ENCODE data around the gene ELL. TPM values are rescaled to one million over a fixed set of nuclear protein-coding genes. Genes with fewer than 3 reads are reported as not detected.

ELL gene
- total and polyA plus RNA-seq, 4 experiments from 2014 or later, result 6.5 to 35.9 (median 25.8) TPM

GRCh38 chr19:18493440-18494266 lies 28.2 kb downstream of the ELL start:
- peaks cover 87% of the 10 kb centered on the region for H3K4me1 ChIP-seq (ENCODE audit: insufficient read depth, low read length)
- POLR2A ChIA-PET (ENCODE audit: partially characterized antibody), result interaction anchor here (0.5 to 6.8 kb wide), 6 partner anchors 12 to 206 kb away, joined by 3 to 61 read pairs (median 4); partner anchors contain the start of gene ELL
- H3K36me3 ChIP-seq (ENCODE audit: insufficient read depth, low read length), result no peaks in the 10 kb centered on the region
- CTCF ChIA-PET (ENCODE audit: partially characterized antibody), result interaction anchor here (0.8 to 14.1 kb wide), 6 partner anchors 11 to 96 kb away, joined by 3 to 131 read pairs (median 4); partner anchors contain the start of genes ELL and REX1BD
- Mint-ChIP-seq H3K27ac (peak overlapping the region; percentile 93 to 98 (median 96)), H3K36me3 (peaks cover 0 to 11% of the 10 kb centered on the region in 2 donors), H3K27me3 (no peaks in the 10 kb centered on the region), H3K4me3 (peak overlapping the region; percentile 48 to 85 (median 72)), H3K9me3 (no peaks in the 10 kb centered on the region), H3K4me1 (peaks cover 46 to 93% (median 71%) of the 10 kb centered on the region in 4 donors)
- peak overlapping the region; percentile 90 for H3K27ac ChIP-seq (ENCODE audit: low read depth, low read length)
- no peaks in the 10 kb centered on the region for H3K9me3 ChIP-seq (ENCODE audit: control insufficient read depth in 1 of 2, low read length in 2 of 2)
- peak overlapping the region in 1 of 2 donors; percentile 8 for H3K4me3 ChIP-seq (ENCODE audit: low read length in 2 of 2)
- DNase-seq, result no peak
- H3K27me3 ChIP-seq (ENCODE audit: insufficient read depth, low read length), result no peaks in the 10 kb centered on the region
- intact Hi-C loops (cut with micrococcal nuclease), result no loop called here

DNA sequence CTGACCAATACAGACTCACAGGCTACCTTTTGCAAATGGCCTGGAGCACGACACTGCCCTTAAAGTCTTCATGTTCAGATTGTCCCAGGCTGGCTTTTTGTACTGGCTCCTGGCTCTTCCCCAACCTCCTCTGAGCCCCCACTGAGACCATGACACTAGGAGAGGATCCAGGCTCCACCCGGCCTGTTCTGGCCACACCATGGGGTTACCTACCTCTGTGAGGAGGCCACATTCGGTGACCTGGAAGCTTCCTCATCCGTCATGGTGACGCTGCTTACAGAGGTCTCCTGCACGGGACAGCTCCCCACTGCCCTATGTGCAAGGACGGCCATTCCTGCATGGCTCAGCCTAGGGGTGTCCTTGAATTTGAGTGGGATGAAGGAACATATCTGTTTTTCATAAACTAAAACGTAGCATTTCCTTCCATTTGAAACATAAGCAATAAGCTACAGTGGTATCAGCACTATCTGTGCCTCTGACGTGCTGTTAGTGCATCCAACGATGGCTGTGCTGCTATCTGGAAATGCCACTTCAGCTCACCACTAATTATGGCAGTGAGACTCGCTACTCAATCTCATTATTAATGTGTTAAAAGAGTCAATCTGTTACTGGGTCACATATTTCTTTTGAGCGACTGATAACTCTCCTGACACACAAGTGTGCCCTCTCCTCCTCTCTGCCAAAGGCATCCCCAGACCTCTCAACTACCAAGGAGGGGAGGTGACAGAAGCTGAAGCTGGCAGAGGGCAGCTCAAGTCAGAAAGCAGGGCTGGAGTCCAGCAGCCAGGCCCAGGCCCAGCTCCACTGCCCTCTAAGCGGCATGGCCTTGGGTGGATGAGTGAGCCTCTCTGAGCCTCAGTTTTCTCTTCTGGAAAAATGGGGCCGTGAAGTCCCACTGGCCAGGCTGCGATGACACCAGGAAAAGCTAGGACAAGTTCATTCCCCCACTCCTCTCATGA lies 29.6 kb downstream of the ELL start:
- DNase-seq, result no peak
- Mint-ChIP-seq H3K27ac (peak overlapping the region in 6 of 7 donors; percentile 29 to 83 (median 66)), H3K4me3 (peak overlapping the region in 3 of 8 donors; percentile 9 to 57 (median 27)), H3K27me3 (no peaks in the 10 kb centered on the region), H3K4me1 (peaks cover 49 to 93% (median 74%) of the 10 kb centered on the region in 4 donors), H3K36me3 (peaks cover 0 to 11% of the 10 kb centered on the region in 2 donors), H3K9me3 (no peaks in the 10 kb centered on the region)
- Histone ChIP-seq H3K27me3 (ENCODE audit: insufficient read depth, low read length) (no peaks in the 10 kb centered on the region), H3K36me3 (ENCODE audit: insufficient read depth, low read length) (no peaks in the 10 kb centered on the region), H3K4me1 (ENCODE audit: insufficient read depth, low read length) (peaks cover 87% of the 10 kb centered on the region), H3K9me3 (ENCODE audit: control insufficient read depth in 1 of 2, low read length in 2 of 2) (no peaks in the 10 kb centered on the region), H3K4me3 (ENCODE audit: low read length in 2 of 2) (no peak overlapping the region), H3K27ac (ENCODE audit: low read depth, low read length) (no peak overlapping the region)
- ChIA-PET POLR2A (ENCODE audit: partially characterized antibody) (interaction anchor here (1.1 to 6.8 kb wide), 3 partner anchors 14 to 96 kb away, joined by 3 to 61 read pairs (median 26); partner anchors contain the start of gene ELL), CTCF (ENCODE audit: partially characterized antibody) (interaction anchor here (0.9 to 14.1 kb wide), 5 partner anchors 12 to 97 kb away, joined by 3 to 131 read pairs (median 3); partner anchors contain the start of gene ELL)
- intact Hi-C loops (cut with micrococcal nuclease), result no loop called here

- DNase-seq, result no peak
- intact Hi-C loops (cut with micrococcal nuclease), result no loop called here
- Histone ChIP-seq H3K9me3 (ENCODE audit: control insufficient read depth in 1 of 2, low read length in 2 of 2) (no peaks in the 10 kb centered on the region), H3K27ac (ENCODE audit: low read depth, low read length) (no peak overlapping the region), H3K27me3 (ENCODE audit: insufficient read depth, low read length) (no peaks in the 10 kb centered on the region), H3K36me3 (ENCODE audit: insufficient read depth, low read length) (no peaks in the 10 kb centered on the region), H3K4me1 (ENCODE audit: insufficient read depth, low read length) (peaks cover 87% of the 10 kb centered on the region), H3K4me3 (ENCODE audit: low read length in 2 of 2) (no peak overlapping the region)
- H3K36me3 Mint-ChIP-seq, result peaks cover 0 to 8% of the 10 kb centered on the region in 2 donors
- CTCF ChIA-PET (ENCODE audit: partially characterized antibody), result interaction anchor here (14.1 kb wide), 1 partner anchor 29 kb away, joined by 131 read pairs; the partner anchor contains the start of gene ELL
- peak overlapping the region in 1 of 8 donors; percentile 59 for H3K4me3 Mint-ChIP-seq
- no peaks in the 10 kb centered on the region for H3K9me3 Mint-ChIP-seq
- no peaks in the 10 kb centered on the region for H3K27me3 Mint-ChIP-seq
- peak overlapping the region in 6 of 7 donors; percentile 22 to 70 (median 44) for H3K27ac Mint-ChIP-seq
- POLR2A ChIA-PET (ENCODE audit: partially characterized antibody), result interaction anchor here (0.6 to 1.1 kb wide), 2 partner anchors 31 to 40 kb away, joined by 3 read pairs; partner anchors contain the start of gene ELL
- H3K4me1 Mint-ChIP-seq, result peaks cover 40 to 92% (median 70%) of the 10 kb centered on the region in 4 donors
Observed at GRCh38 chr19:18490728-18491127, 31.1 kb downstream of the ELL start.

DNA sequence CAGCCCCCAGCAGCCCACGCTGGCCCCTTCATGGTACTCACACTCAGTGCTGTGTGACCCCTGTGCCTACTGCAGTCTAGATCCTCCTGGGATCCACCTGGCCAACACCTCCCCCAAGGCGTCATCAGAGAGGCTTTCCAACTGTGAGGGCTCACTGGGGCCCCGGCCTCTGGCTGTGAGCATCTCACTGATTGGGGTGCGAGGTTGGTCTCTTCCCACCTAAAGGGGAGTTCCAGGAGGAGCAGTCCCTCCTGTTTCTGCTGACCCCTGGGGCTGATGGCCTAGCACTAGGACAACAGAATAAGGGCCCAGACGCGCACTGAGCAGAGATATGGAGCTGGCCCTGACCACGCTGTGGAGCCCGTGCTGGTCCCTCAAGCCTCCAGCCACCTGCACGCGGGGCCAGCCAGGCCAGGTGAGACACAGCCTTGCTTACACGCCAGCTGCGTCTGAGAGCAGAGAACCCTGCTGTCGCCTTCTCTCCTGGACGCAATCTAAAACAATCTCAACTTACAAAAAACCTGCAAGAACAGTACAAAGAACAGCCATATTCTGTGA lies 32.2 kb downstream of the ELL start:
- Mint-ChIP-seq H3K9me3 (no peaks in the 10 kb centered on the region), H3K27ac (peak overlapping the region in 1 of 7 donors; percentile 32), H3K4me1 (peaks cover 38 to 92% (median 69%) of the 10 kb centered on the region in 4 donors), H3K36me3 (peaks cover 0 to 8% of the 10 kb centered on the region in 2 donors), H3K4me3 (peak overlapping the region in 1 of 8 donors; percentile 27), H3K27me3 (no peaks in the 10 kb centered on the region)
- no peak overlapping the region for H3K27ac ChIP-seq (ENCODE audit: low read depth, low read length)
- no peak for DNase-seq
- no peaks in the 10 kb centered on the region for H3K27me3 ChIP-seq (ENCODE audit: insufficient read depth, low read length)
- no peaks in the 10 kb centered on the region for H3K36me3 ChIP-seq (ENCODE audit: insufficient read depth, low read length)
- ChIA-PET CTCF (ENCODE audit: partially characterized antibody) (interaction anchor here (14.1 kb wide), 1 partner anchor 30 kb away, joined by 131 read pairs; the partner anchor contains the start of gene ELL), POLR2A (ENCODE audit: partially characterized antibody) (interaction anchor here (1.1 to 1.3 kb wide), 2 partner anchors 17 to 32 kb away, joined by 3 to 5 read pairs; partner anchors contain the start of gene ELL)
- intact Hi-C loops (cut with micrococcal nuclease), result no loop called here
- no peak overlapping the region for H3K4me3 ChIP-seq (ENCODE audit: low read length in 2 of 2)
- H3K4me1 ChIP-seq (ENCODE audit: insufficient read depth, low read length), result peaks cover 87% of the 10 kb centered on the region
- no peaks in the 10 kb centered on the region for H3K9me3 ChIP-seq (ENCODE audit: control insufficient read depth in 1 of 2, low read length in 2 of 2)

- no peaks in the 10 kb centered on the region for H3K9me3 Mint-ChIP-seq
- H3K27me3 Mint-ChIP-seq, result no peaks in the 10 kb centered on the region
- no peak overlapping the region for H3K27ac ChIP-seq (ENCODE audit: low read depth, low read length)
- peaks cover 33 to 92% (median 68%) of the 10 kb centered on the region in 4 donors for H3K4me1 Mint-ChIP-seq
- H3K9me3 ChIP-seq (ENCODE audit: control insufficient read depth in 1 of 2, low read length in 2 of 2), result no peaks in the 10 kb centered on the region
- H3K4me3 Mint-ChIP-seq, result peak overlapping the region in 2 of 8 donors; percentile 27 to 57
- ChIA-PET CTCF (ENCODE audit: partially characterized antibody) (interaction anchor here (1.0 to 14.1 kb wide), 4 partner anchors 9 to 358 kb away, joined by 3 to 131 read pairs (median 4); partner anchors contain the start of gene ELL), POLR2A (ENCODE audit: partially characterized antibody) (interaction anchor here (0.6 to 1.7 kb wide), 5 partner anchors 13 to 100 kb away, joined by 3 to 5 read pairs (median 3); no protein-coding TSS in a partner anchor)
- H3K36me3 Mint-ChIP-seq, result peaks cover 0 to 8% of the 10 kb centered on the region in 2 donors
- no peak overlapping the region for H3K4me3 ChIP-seq (ENCODE audit: low read length in 2 of 2)
- H3K4me1 ChIP-seq (ENCODE audit: insufficient read depth, low read length), result peaks cover 85% of the 10 kb centered on the region
- H3K27me3 ChIP-seq (ENCODE audit: insufficient read depth, low read length), result no peaks in the 10 kb centered on the region
- intact Hi-C loops (cut with micrococcal nuclease), result no loop called here
- DNase-seq, result no peak
- H3K27ac Mint-ChIP-seq, result peak overlapping the region in 4 of 7 donors; percentile 9 to 62 (median 42)
- H3K36me3 ChIP-seq (ENCODE audit: insufficient read depth, low read length), result no peaks in the 10 kb centered on the region
Observed at GRCh38 chr19:18488838-18489626, 32.8 kb downstream of the ELL start.

GRCh38 chr19:18488403-18488723 lies 33.5 kb downstream of the ELL start:
- Mint-ChIP-seq H3K4me1 (peaks cover 32 to 93% (median 67%) of the 10 kb centered on the region in 4 donors), H3K27me3 (no peaks in the 10 kb centered on the region), H3K9me3 (no peaks in the 10 kb centered on the region), H3K4me3 (no peak overlapping the region), H3K27ac (peak overlapping the region in 6 of 7 donors; percentile 9 to 90 (median 79)), H3K36me3 (peaks cover 0 to 4% of the 10 kb centered on the region in 2 donors)
- ChIA-PET POLR2A (ENCODE audit: partially characterized antibody) (interaction anchor here (0.6 to 1.7 kb wide), 5 partner anchors 13 to 101 kb away, joined by 3 to 5 read pairs (median 3); no protein-coding TSS in a partner anchor), CTCF (ENCODE audit: partially characterized antibody) (interaction anchor here (1.0 to 14.1 kb wide), 4 partner anchors 9 to 358 kb away, joined by 3 to 131 read pairs (median 4); partner anchors contain the start of gene ELL)
- peaks cover 79% of the 10 kb centered on the region for H3K4me1 ChIP-seq (ENCODE audit: insufficient read depth, low read length)
- H3K27me3 ChIP-seq (ENCODE audit: insufficient read depth, low read length), result no peaks in the 10 kb centered on the region
- H3K27ac ChIP-seq (ENCODE audit: low read depth, low read length), result no peak overlapping the region
- H3K9me3 ChIP-seq (ENCODE audit: control insufficient read depth in 1 of 2, low read length in 2 of 2), result no peaks in the 10 kb centered on the region
- H3K4me3 ChIP-seq (ENCODE audit: low read length in 2 of 2), result no peak overlapping the region
- no peak for DNase-seq
- intact Hi-C loops (cut with micrococcal nuclease), result no loop called here
- H3K36me3 ChIP-seq (ENCODE audit: insufficient read depth, low read length), result no peaks in the 10 kb centered on the region
